HFFc6 (cell line): ENCODE results near the gene CTDNEP1. TPM values are rescaled to one million over a fixed set of nuclear protein-coding genes. Genes with fewer than 3 reads are reported as not detected.

Experiments used
- DNase-seq: peaks from one replicate; pipeline ENCODE4 v3.0.0-alpha.2; 2018
- H3K27ac Mint-ChIP-seq: 2 replicates; pipeline ENCODE4 v1.8.0; 2020; ENCODE audit warnings: mild to moderate bottlenecking, mixed read lengths
- H3K27me3 Mint-ChIP-seq: 2 replicates; pipeline ENCODE4 v1.8.0; 2021; ENCODE audit warnings: mild to moderate bottlenecking, moderate library complexity, mixed read lengths; ENCODE audit not compliant: insufficient read depth
- H3K36me3 Mint-ChIP-seq: 2 replicates; pipeline ENCODE4 v1.8.0; 2021; ENCODE audit warnings: low read depth, mixed read lengths
- H3K4me1 Mint-ChIP-seq: 2 replicates; pipeline ENCODE4 v1.8.0; 2020; ENCODE audit warnings: low read depth, mixed read lengths
- H3K4me3 Mint-ChIP-seq: 2 replicates; pipeline ENCODE4 v1.8.0; 2020; ENCODE audit warnings: mild to moderate bottlenecking, moderate library complexity, mixed read lengths
- H3K9me3 Mint-ChIP-seq: 2 replicates; pipeline ENCODE4 v1.8.0; 2020; ENCODE audit warnings: mild to moderate bottlenecking, mixed read lengths
- CTCF ChIP-seq: fragments of 200-600 bp; sonication (generic); IDR thresholded peaks from 2 replicates; pipeline ENCODE4 v1.5.0; 2021; ENCODE audit warnings: antibody characterized with exemption, mild to moderate bottlenecking
- total RNA-seq, 6 experiments: library from RNA; stranded (reverse); fragmentation: NEBNext Ultra II Directional; extraction: Animal tissue kit (Norgen Biotek cat#: 25700); gene quantifications; 2 replicates in 1 of 6; 3 replicates in 5 of 6; pipeline ENCODE4 v1.2.3, GENCODE V29; 2021

The CTDNEP1 gene
- total RNA-seq, 6 experiments from 2014 or later = 127 to 168 (median 146) TPM

- Mint-ChIP-seq H3K36me3 (no peaks in the 10 kb centered on the region), H3K9me3 (no peaks in the 10 kb centered on the region), H3K27ac (no peak overlapping the region), H3K4me1 (peaks cover 11% of the 10 kb centered on the region), H3K4me3 (no peak overlapping the region), H3K27me3 (peaks cover 47% of the 10 kb centered on the region)
- no peak for DNase-seq
- no peak for TF ChIP-seq CTCF
Observed at GRCh38 chr17:7293816-7294613, 42.5 kb upstream of the CTDNEP1 start.

- TF ChIP-seq CTCF = no peak
- H3K27me3 Mint-ChIP-seq = peaks cover 51% of the 10 kb centered on the region
- DNase-seq = no peak
- peaks cover 11% of the 10 kb centered on the region for H3K4me1 Mint-ChIP-seq
- no peaks in the 10 kb centered on the region for H3K9me3 Mint-ChIP-seq
- no peak overlapping the region for H3K4me3 Mint-ChIP-seq
- H3K27ac Mint-ChIP-seq = no peak overlapping the region
- no peaks in the 10 kb centered on the region for H3K36me3 Mint-ChIP-seq
Observed at GRCh38 chr17:7293159-7293558, 41.6 kb upstream of the CTDNEP1 start.

- H3K27ac Mint-ChIP-seq = no peak overlapping the region
Observed at GRCh38 chr17:7292729-7293128, 41.2 kb upstream of the CTDNEP1 start.

GRCh38 chr17:7292194-7292593, 40.7 kb upstream of the CTDNEP1 start:
- TF ChIP-seq CTCF = no peak
- no peak overlapping the region for H3K27ac Mint-ChIP-seq
- DNase-seq = no peak
- peaks cover 11% of the 10 kb centered on the region for H3K4me1 Mint-ChIP-seq
- no peak overlapping the region for H3K4me3 Mint-ChIP-seq
- no peaks in the 10 kb centered on the region for H3K9me3 Mint-ChIP-seq
- H3K36me3 Mint-ChIP-seq = no peaks in the 10 kb centered on the region
- H3K27me3 Mint-ChIP-seq = peaks cover 61% of the 10 kb centered on the region

More at GRCh38 chr17:7292729-7293128, 41.2 kb upstream of the CTDNEP1 start:
- Mint-ChIP-seq H3K36me3 (no peaks in the 10 kb centered on the region), H3K4me3 (no peak overlapping the region), H3K27me3 (peaks cover 55% of the 10 kb centered on the region), H3K4me1 (peaks cover 11% of the 10 kb centered on the region), H3K9me3 (no peaks in the 10 kb centered on the region)
- DNase-seq = no peak
- no peak for TF ChIP-seq CTCF

GRCh38 chr17:7290685-7291084, 39.2 kb upstream of the CTDNEP1 start:
- Mint-ChIP-seq H3K4me1 (no peaks in the 10 kb centered on the region), H3K36me3 (no peaks in the 10 kb centered on the region), H3K27me3 (peaks cover 66% of the 10 kb centered on the region), H3K9me3 (no peaks in the 10 kb centered on the region), H3K27ac (no peak overlapping the region), H3K4me3 (no peak overlapping the region)
- TF ChIP-seq CTCF = no peak
- no peak for DNase-seq
